Activated T-cell treated with anti-CD3 and anti-CD28 coated beads for 1 hour (primary cell): ENCODE measurements around the gene COL25A1.
"Not testable (repeated sequence)": the region's sequence is repeated elsewhere in the genome, so short reads cannot be mapped to it uniquely, and the experiment has no call there.

Source experiments
- DNase-seq: peaks from one replicate; pipeline ENCODE4 v3.0.0-alpha.2; 2020; ENCODE audit warnings: low read depth

The COL25A1 gene

DNA sequence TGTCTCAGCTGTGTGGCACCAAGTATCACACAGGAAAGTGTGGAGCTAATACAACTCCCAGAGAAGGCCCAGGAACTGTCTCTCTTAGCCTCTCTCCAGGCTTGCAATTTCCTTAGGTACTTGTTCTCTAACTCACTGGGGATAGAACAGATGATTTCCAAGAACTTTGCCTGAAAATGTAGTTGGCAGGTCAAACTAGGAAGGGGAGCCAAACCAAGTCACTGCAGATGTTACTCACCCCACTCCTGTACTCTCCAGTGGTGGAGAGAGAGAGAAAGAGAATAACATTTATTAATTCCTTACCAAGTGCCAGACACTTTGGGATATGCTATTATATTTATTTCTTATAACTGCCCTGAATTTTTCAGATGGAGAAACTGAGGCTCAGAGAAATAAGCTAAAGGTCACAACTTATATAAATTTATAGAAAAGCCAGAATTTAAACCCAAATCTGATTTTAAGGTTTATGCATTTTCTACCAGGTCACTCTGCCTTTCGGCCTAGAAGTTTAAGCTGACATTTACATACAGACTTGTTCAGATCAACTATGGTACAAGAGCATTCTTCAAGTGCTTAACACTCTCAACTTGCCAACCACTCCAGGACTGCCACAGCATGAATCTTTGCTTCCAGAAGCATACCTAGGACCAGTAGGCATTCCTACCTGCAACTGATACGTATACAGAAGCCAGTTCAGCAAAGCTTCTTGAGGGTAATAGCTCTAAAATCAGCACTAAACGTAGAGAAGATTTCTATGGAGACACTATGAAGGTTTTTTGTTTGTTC is 291.0 kb downstream of the COL25A1 start:
- no peak for DNase-seq

GRCh38 chr4:109010521-109010920 is 291.9 kb downstream of the COL25A1 start:
- DNase-seq = no peak

GRCh38 chr4:109009909-109010308 is 292.5 kb downstream of the COL25A1 start:
- no peak for DNase-seq

- no peak for DNase-seq
Observed at GRCh38 chr4:109007976-109008375, 294.5 kb downstream of the COL25A1 start.

DNA sequence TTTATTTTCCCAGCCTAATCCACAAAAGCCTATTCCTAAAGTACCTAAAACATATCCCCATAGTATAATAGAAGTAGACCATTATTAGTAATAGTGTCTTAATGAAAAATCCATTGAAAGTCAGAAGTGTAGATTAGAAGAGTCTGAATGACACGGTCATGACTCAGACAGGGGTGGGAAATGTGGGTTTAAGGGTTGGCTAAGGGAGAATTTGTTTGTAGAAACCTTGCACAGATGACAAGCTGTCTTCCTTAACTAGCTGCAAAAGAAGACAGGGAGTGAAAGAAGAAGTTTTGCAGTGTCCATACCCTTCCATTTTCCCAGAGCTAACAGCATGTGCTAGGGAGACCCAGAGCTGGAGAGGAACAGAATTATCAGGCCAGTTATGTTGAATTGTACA is 296.9 kb downstream of the COL25A1 start:
- no peak for DNase-seq

DNA sequence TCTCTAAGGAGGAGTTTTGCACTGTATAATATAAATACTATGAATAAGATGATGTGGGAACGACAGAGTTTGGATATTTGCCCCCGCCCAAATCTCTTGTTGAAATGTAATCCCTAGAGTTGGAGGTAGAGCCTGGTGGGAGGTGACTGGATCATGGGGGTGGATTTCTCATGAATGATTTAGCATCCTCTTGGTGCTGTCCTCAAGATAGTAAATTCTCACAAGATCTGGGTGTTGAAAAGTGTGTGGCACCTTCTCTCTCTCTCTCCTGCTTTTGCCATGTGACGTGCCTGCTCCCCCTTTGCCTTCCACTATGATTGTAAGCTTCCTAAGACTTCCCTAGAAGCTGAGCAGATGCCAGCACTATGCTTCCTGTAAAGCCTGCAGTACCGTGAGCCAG is 298.0 kb downstream of the COL25A1 start:
- DNase-seq = no peak

- DNase-seq = no peak
Observed at GRCh38 chr4:109003964-109004363, 298.5 kb downstream of the COL25A1 start.

GRCh38 chr4:108991551-108992328 is 310.7 kb downstream of the COL25A1 start:
- DNase-seq = no peak

DNA sequence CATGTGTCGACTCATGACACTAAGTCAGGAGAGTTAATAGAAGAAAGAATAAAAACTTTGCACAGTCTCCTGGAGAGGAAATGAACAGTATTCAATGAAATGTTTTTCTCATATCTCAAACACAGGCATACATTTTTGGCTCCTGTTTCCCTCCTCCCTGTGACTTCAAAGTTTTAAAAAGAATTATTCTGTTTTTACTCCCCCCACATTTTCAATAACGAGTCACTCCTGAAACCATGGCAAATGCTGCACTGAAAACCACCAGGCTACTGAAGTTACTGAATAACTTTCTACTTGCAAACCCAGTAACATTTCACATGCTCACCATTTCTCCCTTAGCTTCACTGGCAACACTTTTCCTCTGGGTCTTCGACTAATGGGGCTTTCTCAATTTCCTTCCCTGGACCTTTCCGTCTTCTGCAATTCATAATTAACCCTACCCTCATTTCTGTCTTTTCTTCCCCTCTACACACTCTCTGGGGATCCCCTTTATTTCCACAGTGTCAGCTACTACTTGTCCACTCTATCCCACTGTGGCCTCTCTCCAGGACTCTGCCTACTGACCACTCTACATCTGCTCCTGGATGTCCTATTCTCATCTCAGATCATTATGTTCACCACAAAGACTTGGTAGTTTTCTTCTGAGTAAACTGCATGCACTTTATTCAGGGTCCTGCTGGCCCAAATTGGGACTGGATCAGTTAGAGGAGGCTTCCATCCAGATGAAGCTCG is 313.8 kb downstream of the COL25A1 start:
- DNase-seq = no peak

GRCh38 chr4:108984495-108984894 is 318.0 kb downstream of the COL25A1 start:
- not testable (repeated sequence) for DNase-seq

GRCh38 chr4:108982402-108983185 is 319.9 kb downstream of the COL25A1 start:
- DNase-seq = no peak

DNA sequence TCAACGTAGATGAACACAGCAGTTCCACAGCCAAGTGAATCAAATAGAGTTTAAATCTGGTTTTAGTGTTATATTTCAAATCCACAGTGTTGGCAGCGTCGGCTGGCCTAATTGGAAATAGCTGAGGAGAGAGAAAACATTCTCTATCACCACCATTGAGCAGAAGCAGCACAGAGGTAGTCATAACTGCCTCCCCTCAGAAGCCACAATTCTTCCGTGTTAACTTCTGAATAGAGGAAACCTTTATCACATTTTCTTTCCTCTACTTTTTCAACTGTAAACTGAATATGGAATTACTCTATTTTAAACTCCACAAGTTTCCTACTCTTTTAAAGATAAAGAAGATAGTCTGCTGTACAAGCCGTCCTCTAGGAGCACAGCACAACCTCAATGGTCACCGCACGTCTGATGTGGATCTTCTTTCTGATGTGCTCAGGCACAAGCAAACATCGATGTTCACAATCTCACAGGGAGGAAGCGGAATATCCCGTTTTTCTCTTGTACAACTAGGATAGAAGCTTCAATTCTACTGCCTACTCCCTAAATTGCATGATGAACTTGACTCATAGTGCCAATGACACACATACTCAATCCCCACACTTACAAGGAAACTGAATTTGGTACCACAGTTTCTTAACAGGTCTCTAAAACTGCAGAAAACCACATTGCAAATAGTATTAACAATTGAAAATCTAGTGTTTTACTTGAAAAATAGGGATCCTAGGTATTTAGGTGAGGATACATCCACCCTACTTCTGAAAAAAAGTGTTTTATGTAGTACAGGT is 321.8 kb downstream of the COL25A1 start:
- no peak for DNase-seq

DNA sequence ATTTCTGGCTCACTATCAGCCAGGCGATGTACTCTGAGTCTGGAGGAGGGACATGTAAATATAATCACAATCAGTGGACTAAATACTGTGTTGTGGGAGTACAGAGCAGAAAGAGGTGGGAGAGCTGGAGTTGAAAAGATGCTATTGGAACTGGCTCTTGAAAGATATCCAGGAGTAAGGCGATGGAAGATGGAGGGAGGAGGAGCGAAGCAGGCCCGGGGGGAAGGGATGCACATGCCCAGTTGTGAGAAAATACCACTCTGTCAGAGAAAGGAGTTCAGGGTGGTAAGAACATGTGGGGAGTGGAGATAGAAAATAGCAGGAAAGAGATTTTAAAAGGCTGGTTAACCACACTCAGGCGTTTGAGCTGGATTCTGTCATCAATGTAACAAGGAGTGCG is 322.7 kb downstream of the COL25A1 start:
- no peak for DNase-seq

- no peak for DNase-seq
Observed at GRCh38 chr4:108978066-108978465, 324.4 kb downstream of the COL25A1 start.

GRCh38 chr4:108972613-108973283 is 329.7 kb downstream of the COL25A1 start:
- DNase-seq = no peak

DNA sequence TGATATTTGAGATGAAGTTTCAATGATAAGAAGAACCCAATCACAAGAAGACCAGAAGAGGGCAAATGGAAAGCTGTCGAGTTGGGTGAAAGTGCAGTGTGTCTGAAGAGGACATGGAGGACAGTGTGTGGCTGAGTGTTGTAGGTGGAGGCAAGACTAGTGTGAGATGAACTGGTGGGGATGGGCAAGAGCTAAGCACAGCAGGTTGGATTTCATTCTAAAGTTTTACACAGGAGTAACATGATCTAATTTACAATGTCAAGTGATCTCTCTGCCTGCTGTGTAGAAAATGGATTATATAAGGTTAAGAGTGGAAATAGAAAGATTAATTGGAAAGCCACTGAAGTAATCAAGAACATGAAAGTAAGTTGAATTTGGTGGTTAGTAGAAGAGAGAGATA is 331.0 kb downstream of the COL25A1 start:
- no peak for DNase-seq

DNA sequence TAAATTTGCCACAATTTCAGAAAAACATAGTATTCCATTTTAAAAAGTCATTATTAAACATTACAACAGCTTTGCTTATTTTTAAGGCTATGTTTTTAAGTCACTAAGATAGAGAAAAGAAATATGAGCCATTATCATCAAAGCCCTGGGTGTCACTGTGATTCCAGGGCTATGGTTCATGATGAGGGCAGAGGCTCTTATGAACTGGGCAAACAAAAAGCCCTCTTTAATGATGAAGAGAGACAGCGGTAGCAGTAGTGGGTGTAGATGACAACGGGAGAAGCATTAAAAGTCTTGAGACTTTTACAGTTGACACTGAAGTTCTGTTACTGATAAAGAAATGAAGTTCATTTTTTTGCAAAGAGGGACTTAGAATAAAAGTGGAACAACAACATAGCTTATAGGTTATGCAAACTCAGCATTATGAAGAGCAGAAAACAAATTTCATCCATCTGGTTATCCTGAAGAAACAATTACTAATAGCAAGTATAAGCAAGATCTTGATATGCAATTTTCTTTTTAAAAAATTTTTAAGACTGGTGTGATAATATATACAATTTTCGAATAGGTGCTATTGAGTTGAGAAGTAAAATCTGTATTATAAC is 336.9 kb downstream of the COL25A1 start:
- DNase-seq = no peak

- no peak for DNase-seq
Observed at GRCh38 chr4:108965016-108965415, 337.4 kb downstream of the COL25A1 start.

DNA sequence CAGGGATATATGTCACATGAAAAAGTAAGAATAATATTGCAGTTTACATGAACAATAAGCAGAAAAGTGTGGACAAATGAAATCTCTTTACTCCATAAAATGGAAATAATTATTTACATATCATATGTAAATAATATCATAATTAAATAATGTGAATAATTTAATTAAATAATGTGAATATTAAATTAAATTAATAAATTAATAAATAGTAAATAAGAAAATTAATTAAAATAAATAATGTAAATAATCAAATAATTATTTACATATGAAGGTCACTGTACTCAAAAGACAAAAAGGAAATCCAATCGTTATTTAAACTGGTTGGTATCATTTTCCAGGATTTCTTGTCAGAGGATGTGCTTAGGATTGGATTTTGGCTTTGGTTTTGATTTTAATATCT is 338.5 kb downstream of the COL25A1 start:
- DNase-seq = no peak

DNA sequence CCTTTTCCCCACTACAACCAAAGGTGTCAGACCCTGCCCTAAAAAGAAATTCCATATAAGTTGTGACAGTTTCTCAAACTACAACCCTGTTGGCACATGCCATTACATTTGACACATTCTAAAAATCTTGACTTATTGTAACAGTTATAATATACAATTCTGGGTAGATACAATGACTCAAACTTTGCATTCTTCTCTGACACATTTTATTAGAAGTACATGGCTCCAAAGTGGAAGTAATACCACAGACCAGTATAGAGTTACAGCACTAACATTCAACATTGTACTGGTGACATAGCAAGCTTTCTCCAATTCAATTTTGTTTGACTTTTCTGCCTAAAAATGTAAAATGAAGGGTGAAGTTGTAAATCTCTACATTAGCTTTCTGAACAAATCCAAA is 343.0 kb downstream of the COL25A1 start:
- DNase-seq = no peak
